Heart right ventricle (tissue), 16 donors: ENCODE results near the gene CXorf58. TPM values are rescaled to one million over a fixed set of nuclear protein-coding genes. Genes with fewer than 3 reads are reported as not detected.

Source experiments
- ATAC-seq, 8 donors: fragments of 200-7000 bp; cut with Tn5 transposase; one replicate each; pipeline ENCODE4 v1.9.1; 2020; ENCODE audit warnings: mild to moderate bottlenecking in 8 of 8, moderate library complexity in 8 of 8, moderate number of reproducible peaks in 1 of 8
- DNase-seq, 2 donors: peaks; one replicate each; pipeline ENCODE4 v3.0.0-alpha.2; 2020
- H3K27ac ChIP-seq, 10 donors: fragments of 200-600 bp; sonication (generic) in 2 of 10; one replicate each; pipeline versions ENCODE4 v1.5.0 to v1.8.0; 2020 to 2022; ENCODE audit warnings: mild to moderate bottlenecking in 3 of 10
- H3K27me3 ChIP-seq, 7 donors: fragments of 200-600 bp; one replicate each; pipeline ENCODE4 v1.8.0; 2021 to 2022; ENCODE audit warnings: mild to moderate bottlenecking in 2 of 7
- H3K36me3 ChIP-seq, 9 donors: fragments of 200-600 bp; sonication (generic) in 1 of 9; one replicate each; pipeline versions ENCODE4 v1.5.0 to v1.8.0; 2020 to 2022; ENCODE audit warnings: mild to moderate bottlenecking in 2 of 9
- H3K4me1 ChIP-seq, 9 donors: fragments of 200-600 bp; sonication (generic) in 1 of 9; one replicate each; pipeline versions ENCODE4 v1.5.0 to v1.8.0; 2020 to 2022; ENCODE audit warnings: mild to moderate bottlenecking in 4 of 9
- H3K4me3 ChIP-seq, 10 donors: fragments of 200-600 bp; sonication (generic) in 2 of 10; one replicate each; pipeline versions ENCODE4 v1.5.0 to v1.8.0; 2020 to 2022; ENCODE audit warnings: mild to moderate bottlenecking in 7 of 10, moderate library complexity in 2 of 10
- H3K9me3 ChIP-seq, 11 donors: fragments of 200-600 bp in 10 of 11; sonication (generic) in 2 of 11; one replicate each; pipeline versions ENCODE4 v1.5.0 to v1.8.0; 2013 to 2022; ENCODE audit warnings: mild to moderate bottlenecking in 2 of 11, control low read depth in 1 of 11, moderate library complexity in 1 of 11
- CTCF ChIP-seq, 9 donors: fragments of 200-600 bp; sonication (generic) in 2 of 9; IDR thresholded peaks; one replicate each; pipeline versions ENCODE4 v1.5.0 to v1.8.0; 2021 to 2022; ENCODE audit warnings: antibody characterized with exemption in 9 of 9, mild to moderate bottlenecking in 5 of 9, moderate library complexity in 1 of 9
- WGBS, 2 donors: extraction: QIAGEN DNeasy Blood & Tissue Kit; methylation state at CpG; one replicate each; pipeline ENCODE4 v1.1.7; 2013; ENCODE audit warnings: inconsistent platforms in 1 of 2; 5-methylcytosine and 5-hydroxymethylcytosine counted together
- intact Hi-C, 10 donors: fragments of 100-400 bp; cut with DNase I; formaldehyde crosslinking; loops; one replicate each; pipeline versions ENCODE4 v1.11.1 to v1.14.2; 2022
- polyA plus RNA-seq, 2 donors: library from polyadenylated mRNA; stranded (reverse); fragments of 200-250 nt; gene quantifications; one replicate each; pipeline ENCODE4 v1.2.3, GENCODE V29; 2013
- total RNA-seq, 10 donors: library from RNA; stranded (reverse); fragmentation: NEBNext Ultra II Directional in 3 of 10; extraction: Animal tissue kit (Norgen Biotek cat#: 25700) in 3 of 10; gene quantifications; one replicate each; pipeline versions ENCODE4 v1.2.1 to v1.2.4, GENCODE V29; 2021 to 2023
- donor health status: Arrhythmogenic right ventricular cardiomyopathy.
- donor health status: ischemic (EF 13 %, LVEDD 7.1; RV severe dilation, severe dysfunction).
- donor health status: healthy with polysubstance abuse.
- donor health status: DM: no; HTN: yes; CAD: no.
- donor health status: DM: no; HTN: no; CAD: no.
- donor health status: ischemic (EF 25% LVEDD 6.9; RV normal size, moderate dysfunction).
- donor health status: ischemic (EF 25% LVEDD 5.7; RV mildly dilated, moderate dysfunction).
- donor health status: healthy.
- donor health status: DM: yes; HTN: yes; CAD: no.
- donor health status: Ischemic cardiomyopathy.
- donor health status: ischemic (EF 35%, LVEDD 5.7; RV mildly dilated, moderate dysfunction).
- donor health status: nonischemic (EF 11% LVEDD 7.7; RV severe dilation, severe dysfunction).
- donor health status: DM: yes; HTN: yes; CAD: no.
- donor health status: PGD.
- donor health status: ischemic (EF 29% LVEDD 5.4; RV normal size, mild dysfunction).
- donor health status: nonischemic (EF 23%, LVEDD 6.1; RV moderate dilation, normal function).

The CXorf58 gene
- total and polyA plus RNA-seq, 12 donors, result 0.09 to 1.1 (median 0.30) TPM; not detected in 2

- H3K36me3 ChIP-seq, result no peaks in the 10 kb centered on the region
- ATAC-seq (no peak), DNase-seq (no peak)
- H3K27ac ChIP-seq, result peak overlapping the region; percentile 78 to 95 (median 88)
- peak in 4 of 9 donors; percentile 11 to 22 (median 16) for TF ChIP-seq CTCF (IDR thresholded peaks at IDR 0.05)
- H3K9me3 ChIP-seq, result no peaks in the 10 kb centered on the region
- peak overlapping the region in 9 of 10 donors; percentile 56 to 75 (median 68) for H3K4me3 ChIP-seq
- intact Hi-C loops, result loop anchor here (1.0 to 10.0 kb wide), 10 partner anchors 114 to 244 kb away; partner anchors contain the start of genes EIF2S3 (in 6 of the 10), KLHL15 (in 4 of the 10) and SAT1 (in 1 of the 10)
- peaks cover 0 to 26% (median 0%) of the 10 kb centered on the region in 7 donors for H3K27me3 ChIP-seq
- 30 to 39% methylated on average over 13 of the region's 13 CpGs for WGBS, 2 donors
- peaks cover 0 to 16% (median 2%) of the 10 kb centered on the region in 9 donors for H3K4me1 ChIP-seq
Measured at GRCh38 chrX:23908219-23909004, 606 bp downstream of the CXorf58 start.

GRCh38 chrX:23911126-23911835 is 3.5 kb downstream of the CXorf58 start:
- ATAC-seq (no peak), DNase-seq (no peak)
- no peak for TF ChIP-seq CTCF (IDR thresholded peaks at IDR 0.05)
- H3K4me1 ChIP-seq, result peaks cover 0 to 11% (median under 1%) of the 10 kb centered on the region in 9 donors
- intact Hi-C loops, result loop anchor here in 1 of 10 donors (10.0 kb wide), 1 partner anchor 114 kb away; the partner anchor contains the start of gene KLHL15
- no peaks in the 10 kb centered on the region for H3K36me3 ChIP-seq
- peaks cover 0 to 37% (median 0%) of the 10 kb centered on the region in 7 donors for H3K27me3 ChIP-seq
- H3K27ac ChIP-seq, result peak overlapping the region in 1 of 10 donors; percentile 31
- 76 to 82% methylated on average over 5 of the region's 5 CpGs for WGBS, 2 donors
- H3K9me3 ChIP-seq, result no peaks in the 10 kb centered on the region
- H3K4me3 ChIP-seq, result no peak overlapping the region

GRCh38 chrX:23919148-23919547 is 11.3 kb downstream of the CXorf58 start:
- H3K27ac ChIP-seq, result no peak overlapping the region
- no peak overlapping the region for H3K4me3 ChIP-seq
- 81 to 83% methylated on average over 1 of the region's 1 CpG for WGBS, 2 donors
- no peaks in the 10 kb centered on the region for H3K36me3 ChIP-seq
- peaks cover 0 to 73% (median 0%) of the 10 kb centered on the region in 7 donors for H3K27me3 ChIP-seq
- H3K4me1 ChIP-seq, result no peaks in the 10 kb centered on the region
- peaks cover 0 to 10% (median 0%) of the 10 kb centered on the region in 11 donors for H3K9me3 ChIP-seq
- no peak for TF ChIP-seq CTCF (IDR thresholded peaks at IDR 0.05)
- ATAC-seq, result no peak
- DNase-seq, result no peak
- intact Hi-C loops, result loop anchor here in 1 of 10 donors (10.0 kb wide), 1 partner anchor 106 kb away; the partner anchor contains the start of gene KLHL15

- H3K27me3 ChIP-seq, result peaks cover 0 to 72% (median 0%) of the 10 kb centered on the region in 7 donors
- H3K4me3 ChIP-seq, result no peak overlapping the region
- no peaks in the 10 kb centered on the region for H3K4me1 ChIP-seq
- ATAC-seq (no peak), DNase-seq (no peak)
- intact Hi-C loops, result loop anchor here in 2 of 10 donors (10.0 kb wide), 2 partner anchors 85 to 105 kb away; partner anchors contain the start of gene KLHL15 (in 1 of the 2)
- H3K27ac ChIP-seq, result no peak overlapping the region
- no peaks in the 10 kb centered on the region for H3K36me3 ChIP-seq
- H3K9me3 ChIP-seq, result peaks cover 0 to 10% (median 0%) of the 10 kb centered on the region in 11 donors
- WGBS, 2 donors, result 72 to 78% methylated on average over 9 of the region's 9 CpGs
- TF ChIP-seq CTCF (IDR thresholded peaks at IDR 0.05), result peak in 2 of 9 donors; percentile 6 to 13
Measured at GRCh38 chrX:23919706-23920320, 12.0 kb downstream of the CXorf58 start.
